K562 (cell line): ENCODE results near the gene RNU1-2. TPM values are rescaled to one million over a fixed set of nuclear protein-coding genes. Genes with fewer than 3 reads are reported as not detected.

Source experiments
- CHD7 ChIP-seq: fragments of 200-600 bp; sonication (generic); IDR thresholded peaks from one replicate; pipeline ENCODE4 v1.6.1; 2012; ENCODE audit warnings: mild to moderate bottlenecking, low read depth, low read length, inconsistent platforms
- HCFC1 ChIP-seq: IDR thresholded peaks from 2 replicates; pipeline ENCODE4 v1.6.1; 2012; ENCODE audit warnings: low read depth, low read length, improper control_type of control experiment
- NCOA6 ChIP-seq: fragments of 450-650 bp; IDR thresholded peaks from 2 replicates; pipeline ENCODE4 v1.6.1; 2017; ENCODE audit warnings: mild to moderate bottlenecking
- NFIX ChIP-seq: fragments of 250-450 bp; sonication (Bioruptor Pico); IDR thresholded peaks from 2 replicates; pipeline ENCODE4 v1.4.0; 2020; ENCODE audit warnings: low read depth, mild to moderate bottlenecking, moderate library complexity
- POLR3A ChIP-seq: IDR thresholded peaks from 2 replicates; pipeline ENCODE4 v1.6.1; 2011; ENCODE audit warnings: borderline replicate concordance, mild to moderate bottlenecking, moderate library complexity; ENCODE audit not compliant: insufficient read length, insufficient read depth; ENCODE audit errors: extremely low read depth
- SFPQ ChIP-seq: fragments of 200-400 bp; formaldehyde crosslinking; IDR thresholded peaks from 2 replicates; pipeline ENCODE4 v1.6.1; 2017; ENCODE audit warnings: mild to moderate bottlenecking, low read depth, low read length, moderate library complexity
- SIN3A ChIP-seq, 2 experiments: fragments of 150-350 bp in 1 of 2; IDR thresholded peaks; 2 replicates each; pipeline ENCODE4 v1.6.1; 2011 to 2016; ENCODE audit warnings: borderline replicate concordance in 2 of 2, low read depth in 2 of 2, low read length in 2 of 2, mild to moderate bottlenecking in 2 of 2, moderate library complexity in 2 of 2; ENCODE audit not compliant: control insufficient read depth in 1 of 2
- ZNF398 ChIP-seq: fragments of 250-450 bp; sonication (Bioruptor Pico); IDR thresholded peaks from 2 replicates; pipeline ENCODE4 v1.8.0; 2021; ENCODE audit warnings: moderate library complexity, mild to moderate bottlenecking, inconsistent platforms
- ZNF668 ChIP-seq: fragments of 250-450 bp; sonication (Bioruptor Pico); IDR thresholded peaks from 2 replicates; pipeline ENCODE4 v1.8.0; 2022; ENCODE audit warnings: mild to moderate bottlenecking, inconsistent platforms
- ZNF766 ChIP-seq: fragments of 200-800 bp; sonication (Bioruptor generic); conservative IDR thresholded peaks from 2 replicates; pipeline ENCODE4 v1.6.1; 2016; ENCODE audit warnings: missing genetic modification characterization, missing compliant biosample characterization
- ZSCAN32 ChIP-seq: fragments of 450-650 bp; formaldehyde crosslinking; IDR thresholded peaks from 2 replicates; pipeline ENCODE4 v1.4.0; 2020; ENCODE audit warnings: mild to moderate bottlenecking, moderate library complexity
- polyA plus RNA-seq, 8 experiments: library from polyadenylated mRNA; depleted of rRNA in 4 of 8; stranded (reverse) in 5 of 8; unstranded in 3 of 8; fragments of >200 nt; fragmentation: Nextera tagmentation in 2 of 8; fragmentation: Illumina TruSeq in 1 of 8; extraction: Ambion mirVana in 2 of 8; extraction: Trizol in 1 of 8; gene quantifications; 2 replicates each; pipeline versions ENCODE4 v1.2.1 to v1.2.3, GENCODE V29; 2011 to 2014; ENCODE audit warnings: inconsistent platforms in 1 of 8, missing spikeins in 1 of 8
- total RNA-seq, 7 experiments: library from RNA; depleted of rRNA in 6 of 7; stranded (reverse); fragments of >200 nt in 6 of 7; fragmentation: Illumina TruSeq in 2 of 7; extraction: Trizol in 2 of 7; gene quantifications; 2 replicates each; pipeline versions ENCODE4 v1.2.1 to v1.2.3, GENCODE V29; 2011 to 2021; ENCODE audit warnings: low replicate concordance in 1 of 7

The RNU1-2 gene
- total and polyA plus RNA-seq, 9 of the 15 experiments (the other 6 are each of a cell fraction or from before 2014, with no cell fraction given): under 0.01 to 32,823 (median 2,538) TPM; not detected in 4

- peak; percentile 98 for TF ChIP-seq ZSCAN32
- no peak for TF ChIP-seq CHD7
- TF ChIP-seq POLR3A: no peak
- peak; percentile 88 for TF ChIP-seq ZNF398 (CRISPR knock-in tag)
- TF ChIP-seq SIN3A (IDR thresholded peaks at IDR 0.05; ENCODE audit: borderline replicate concordance in 2 of 2, control insufficient read depth in 1 of 2, low read depth in 2 of 2, low read length in 2 of 2): peak; percentile 96 to 97
- peak; percentile 83 for TF ChIP-seq NCOA6
- peak; percentile 87 for TF ChIP-seq ZNF668 (CRISPR knock-in tag)
- peak; percentile 94 for TF ChIP-seq ZNF766 (CRISPR knock-in tag)
- no peak for TF ChIP-seq NFIX (CRISPR knock-in tag)
- peak; percentile 62 for TF ChIP-seq HCFC1
- peak; percentile 81 for TF ChIP-seq SFPQ
These were observed 9.5 kb downstream of the RNU1-2 start (continued) for GRCh38 chr1:16905110-16905867.
